Activated CD4-positive, alpha-beta T cell treated with anti-CD3 and anti-CD28 coated beads, Interleukin-2, amount 10 ng/mL, durations not matched to agents 24 days and 14 days (primary cell): ENCODE data around the gene SYNJ1. TPM values are rescaled to one million over a fixed set of nuclear protein-coding genes. Genes with fewer than 3 reads are reported as not detected.
"Not testable (repeated sequence)": the region's sequence is repeated elsewhere in the genome, so short reads cannot be mapped to it uniquely, and the experiment has no call there.

Experiments
- DNase-seq: peaks from one replicate; pipeline ENCODE4 v3.0.0; 2022
- H3K27ac Mint-ChIP-seq: one replicate; pipeline ENCODE4 v1.8.0; 2022; ENCODE audit warnings: mild to moderate bottlenecking, mixed read lengths
- H3K27me3 Mint-ChIP-seq: one replicate; pipeline ENCODE4 v1.8.0; 2022; ENCODE audit warnings: mixed read lengths
- H3K36me3 Mint-ChIP-seq: one replicate; pipeline ENCODE4 v1.8.0; 2022; ENCODE audit warnings: low read depth, mild to moderate bottlenecking, mixed read lengths
- H3K4me1 Mint-ChIP-seq: one replicate; pipeline ENCODE4 v1.8.0; 2021; ENCODE audit warnings: mixed read lengths
- H3K4me3 Mint-ChIP-seq: one replicate; pipeline ENCODE4 v1.8.0; 2022; ENCODE audit warnings: mild to moderate bottlenecking, moderate library complexity, mixed read lengths
- H3K9me3 Mint-ChIP-seq: one replicate; pipeline ENCODE4 v1.8.0; 2021; ENCODE audit warnings: mixed read lengths
- intact Hi-C: fragments of 100-400 bp; cut with micrococcal nuclease; formaldehyde crosslinking; loops from one replicate; pipeline ENCODE4 v1.15.1; 2023
- total RNA-seq: library from RNA; stranded (reverse); gene quantifications from 2 replicates; pipeline ENCODE4 v1.2.3, GENCODE V29; 2022

The SYNJ1 gene
- total RNA-seq, 1 donor from 2014 or later: 12.6 TPM

DNA sequence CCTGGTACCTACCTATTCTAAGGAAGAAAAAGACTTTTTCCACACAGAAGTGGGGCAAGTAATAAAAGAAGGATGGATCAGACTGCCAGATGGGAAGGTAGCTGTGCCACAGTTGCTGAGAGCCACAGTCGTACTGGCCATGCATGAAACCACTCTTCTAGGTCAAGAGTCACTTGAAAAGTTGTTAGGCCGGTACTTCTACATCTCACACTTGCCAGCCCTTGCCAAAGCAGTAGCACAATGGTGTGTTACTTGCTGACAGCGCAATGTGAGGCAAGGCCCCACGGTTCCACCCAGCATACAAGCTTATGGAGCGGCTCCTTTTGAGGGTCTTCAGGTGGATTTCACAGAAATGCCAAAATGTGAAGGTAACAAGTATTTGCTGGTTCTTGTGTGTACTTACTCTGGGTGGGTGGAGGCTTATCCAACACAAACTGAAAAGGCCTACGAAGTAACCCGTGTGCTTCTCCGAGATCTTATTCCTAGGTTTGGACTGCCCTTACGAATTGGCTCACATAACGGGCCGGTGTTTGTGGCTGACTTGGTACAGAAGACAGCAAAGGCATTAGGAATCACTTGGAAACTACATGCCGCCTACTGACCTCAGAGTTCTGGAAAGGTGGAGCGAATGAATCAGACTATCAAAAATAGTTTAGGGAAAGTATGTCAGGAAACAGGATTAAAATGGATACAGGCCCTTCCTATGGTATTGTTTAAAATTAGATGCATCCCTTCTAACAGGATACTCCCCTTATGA, 66.6 kb downstream of the SYNJ1 start:
- H3K36me3 Mint-ChIP-seq: peaks cover 74% of the 10 kb centered on the region
- not testable (repeated sequence) for DNase-seq, H3K27ac Mint-ChIP-seq

DNA sequence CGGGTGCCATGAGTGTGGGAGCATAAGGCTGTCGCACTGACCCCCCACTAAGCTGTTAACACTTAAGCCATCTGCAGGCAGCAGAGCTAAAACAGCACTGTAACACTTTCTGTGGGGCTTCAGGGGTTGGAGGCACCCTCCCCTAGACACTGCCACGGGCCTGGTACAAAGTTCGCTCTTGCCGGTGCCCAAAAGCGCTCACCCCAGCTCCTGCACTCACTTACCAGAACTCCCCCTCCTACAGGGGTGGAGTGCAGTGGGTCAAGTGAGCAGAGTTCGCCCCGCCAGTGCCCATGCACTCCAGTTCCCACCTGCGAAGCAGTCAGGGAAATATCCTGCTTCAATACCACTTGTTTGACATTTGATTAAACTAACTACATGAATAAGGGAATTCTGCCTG, 69.3 kb downstream of the SYNJ1 start:
- no peak for DNase-seq
- peaks cover 3% of the 10 kb centered on the region for H3K4me1 Mint-ChIP-seq
- H3K36me3 Mint-ChIP-seq: peaks cover 53% of the 10 kb centered on the region
- no peaks in the 10 kb centered on the region for H3K9me3 Mint-ChIP-seq
- no peak overlapping the region for H3K27ac Mint-ChIP-seq
- H3K27me3 Mint-ChIP-seq: no peaks in the 10 kb centered on the region
- H3K4me3 Mint-ChIP-seq: no peak overlapping the region
- intact Hi-C loops: no loop called here

More for the DNA sequence above, 66.6 kb downstream of the SYNJ1 start:
- H3K27me3 Mint-ChIP-seq, H3K4me1 Mint-ChIP-seq, intact Hi-C loops, H3K4me3 Mint-ChIP-seq: not testable (repeated sequence)
- peaks cover 14% of the 10 kb centered on the region for H3K9me3 Mint-ChIP-seq

DNA sequence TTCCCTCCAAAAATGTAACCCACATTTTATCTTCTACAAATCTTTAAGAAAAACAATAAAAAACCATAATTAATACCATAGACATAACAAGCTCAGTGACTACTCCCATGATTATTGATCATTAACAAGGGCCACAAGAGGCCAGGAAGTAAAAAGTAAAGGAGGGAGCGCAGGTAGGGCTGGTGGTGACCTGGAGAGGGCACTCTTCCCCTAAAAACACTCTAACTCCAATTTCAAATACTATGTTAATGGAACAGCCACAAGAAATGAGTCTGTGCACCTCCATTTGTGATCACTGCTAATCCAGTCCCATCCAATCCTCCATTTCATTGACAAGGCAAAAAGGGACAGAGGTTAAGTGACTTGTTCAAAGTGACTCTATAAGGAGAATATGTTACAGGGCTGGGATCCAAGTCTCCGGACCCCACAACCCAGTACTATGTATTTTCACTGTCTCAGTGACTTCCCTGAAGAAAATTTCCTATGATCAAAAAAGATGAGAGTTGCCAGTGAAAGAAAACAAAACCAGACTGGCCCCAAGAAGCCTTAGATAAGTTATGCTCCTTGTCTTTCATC, 74.4 kb downstream of the SYNJ1 start:
- H3K36me3 Mint-ChIP-seq: peaks cover 24% of the 10 kb centered on the region
- H3K27ac Mint-ChIP-seq: no peak overlapping the region
- H3K27me3 Mint-ChIP-seq: no peaks in the 10 kb centered on the region
- peaks cover 9% of the 10 kb centered on the region for H3K4me1 Mint-ChIP-seq
- DNase-seq: peak; percentile 79
- intact Hi-C loops: loop anchor here (1.0 kb wide), 1 partner anchor 173 kb away; no protein-coding TSS in a partner anchor
- H3K9me3 Mint-ChIP-seq: no peaks in the 10 kb centered on the region
- H3K4me3 Mint-ChIP-seq: no peak overlapping the region

DNA sequence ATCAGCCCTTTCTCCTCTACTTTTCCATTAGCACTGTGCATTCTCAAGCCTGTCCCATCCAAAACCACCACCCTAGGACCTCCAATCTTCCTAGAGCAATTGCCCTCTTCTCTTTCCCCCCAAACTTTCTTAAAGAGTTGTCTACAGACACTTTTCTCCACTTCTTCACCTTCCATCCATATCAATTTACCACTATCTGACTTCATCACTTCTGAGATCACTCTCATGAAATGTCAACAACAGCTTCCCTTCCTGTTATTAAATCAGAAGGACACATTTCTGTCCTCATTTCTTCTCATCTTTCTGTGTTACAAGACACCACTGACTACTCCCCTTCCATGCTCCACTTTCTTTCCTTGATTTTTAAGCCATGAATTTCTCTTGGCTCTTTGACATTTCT, 79.6 kb downstream of the SYNJ1 start:
- peaks cover 12% of the 10 kb centered on the region for H3K36me3 Mint-ChIP-seq
- H3K4me1 Mint-ChIP-seq: peaks cover 3% of the 10 kb centered on the region
- intact Hi-C loops: no loop called here
- DNase-seq: no peak
- no peak overlapping the region for H3K4me3 Mint-ChIP-seq
- no peak overlapping the region for H3K27ac Mint-ChIP-seq
- no peaks in the 10 kb centered on the region for H3K27me3 Mint-ChIP-seq
- no peaks in the 10 kb centered on the region for H3K9me3 Mint-ChIP-seq

DNA sequence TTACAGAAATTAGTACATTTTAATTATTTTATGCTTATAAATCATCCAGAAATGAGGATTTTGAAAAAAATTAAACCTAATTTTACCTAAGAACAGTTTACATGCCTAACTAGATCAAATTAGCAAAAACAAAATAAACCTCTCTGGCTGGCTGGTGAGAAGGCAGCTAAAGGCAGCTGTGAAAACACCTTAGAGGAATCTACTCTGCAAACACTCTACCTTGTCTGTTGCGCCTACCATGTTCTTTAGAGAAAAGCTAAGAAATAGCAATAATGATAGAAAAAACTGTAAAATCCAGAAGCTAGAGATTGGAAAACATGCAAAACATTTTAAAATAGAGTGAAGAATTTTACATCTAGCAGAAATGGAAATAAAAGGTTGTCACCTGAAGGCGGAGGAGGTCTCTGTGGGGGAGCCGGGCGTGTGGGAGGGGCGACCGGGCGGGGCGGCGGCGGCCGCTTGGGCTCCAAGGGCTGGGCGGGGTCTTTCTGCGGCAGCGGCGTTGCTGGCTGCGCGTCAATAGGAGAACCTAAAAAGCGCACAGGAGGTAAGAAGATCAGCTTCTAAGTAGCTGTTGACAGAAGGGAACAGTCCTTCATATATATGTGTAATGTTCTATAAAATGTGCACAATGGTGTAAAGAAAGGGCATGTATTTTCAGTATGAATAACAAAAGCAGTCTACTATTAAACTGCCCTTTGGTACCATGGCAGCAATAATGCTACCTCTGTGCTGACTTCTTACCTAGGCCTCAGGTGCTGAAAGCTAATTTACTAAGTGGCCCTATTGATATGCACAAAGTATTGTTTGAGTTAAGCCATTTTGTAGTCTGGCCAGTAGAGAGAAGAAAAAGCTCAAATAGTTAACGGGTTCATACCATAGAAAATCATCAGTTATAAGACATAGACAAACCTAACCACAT, 82.3 kb downstream of the SYNJ1 start:
- no peak for DNase-seq
- Mint-ChIP-seq H3K9me3 (no peaks in the 10 kb centered on the region), H3K27me3 (no peaks in the 10 kb centered on the region), H3K36me3 (peaks cover 17% of the 10 kb centered on the region), H3K4me3 (no peak overlapping the region), H3K27ac (no peak overlapping the region), H3K4me1 (peaks cover 2% of the 10 kb centered on the region)
- intact Hi-C loops: no loop called here

DNA sequence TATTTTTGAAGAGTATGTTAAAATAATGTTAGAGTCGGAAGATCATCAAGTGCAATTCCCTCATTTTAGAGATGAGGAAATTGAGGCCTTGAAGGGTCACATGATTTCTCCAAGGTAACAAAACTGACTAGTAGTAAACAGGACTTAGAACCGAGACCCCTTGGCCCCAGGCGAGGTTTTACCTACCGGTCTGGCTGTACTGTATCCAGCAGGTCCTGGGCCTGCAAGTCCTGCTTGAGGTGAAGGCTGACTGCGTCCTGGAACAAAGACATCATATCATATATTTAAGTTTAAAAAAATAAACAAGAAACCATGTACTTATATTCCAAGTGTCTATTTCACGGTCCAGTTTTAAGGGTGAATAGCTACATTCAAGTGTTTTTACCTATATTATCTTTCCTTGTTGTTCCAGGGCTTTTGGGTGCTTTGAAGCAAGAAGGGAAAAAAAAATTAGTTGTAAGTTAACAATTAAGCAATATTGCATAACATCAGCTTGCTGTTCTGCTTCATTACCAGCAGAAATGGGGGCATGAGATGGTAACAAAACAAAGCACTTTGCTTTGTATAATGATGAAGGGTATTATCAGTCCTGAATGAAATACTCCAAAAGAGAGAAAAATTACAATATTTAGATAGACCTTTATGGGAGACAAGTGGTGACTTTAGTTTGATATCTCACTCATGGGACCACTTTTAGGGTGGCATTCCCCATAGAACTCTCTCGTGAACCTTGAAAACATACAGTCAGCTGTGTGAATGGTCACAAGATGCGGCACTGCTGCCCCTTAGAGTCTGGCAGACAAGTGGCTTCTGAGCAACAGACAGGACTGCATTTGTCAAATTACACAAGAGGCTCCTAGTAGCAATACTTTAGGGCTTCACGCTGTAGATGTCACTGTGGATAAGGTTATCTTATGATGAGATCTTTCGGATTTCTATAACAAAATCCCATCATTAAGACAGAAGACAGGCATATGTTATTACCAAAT, 85.8 kb downstream of the SYNJ1 start:
- Mint-ChIP-seq H3K27ac (no peak overlapping the region), H3K4me1 (peaks cover 2% of the 10 kb centered on the region), H3K4me3 (no peak overlapping the region), H3K27me3 (no peaks in the 10 kb centered on the region), H3K9me3 (no peaks in the 10 kb centered on the region), H3K36me3 (peaks cover 24% of the 10 kb centered on the region)
- no peak for DNase-seq
- intact Hi-C loops: no loop called here

DNA sequence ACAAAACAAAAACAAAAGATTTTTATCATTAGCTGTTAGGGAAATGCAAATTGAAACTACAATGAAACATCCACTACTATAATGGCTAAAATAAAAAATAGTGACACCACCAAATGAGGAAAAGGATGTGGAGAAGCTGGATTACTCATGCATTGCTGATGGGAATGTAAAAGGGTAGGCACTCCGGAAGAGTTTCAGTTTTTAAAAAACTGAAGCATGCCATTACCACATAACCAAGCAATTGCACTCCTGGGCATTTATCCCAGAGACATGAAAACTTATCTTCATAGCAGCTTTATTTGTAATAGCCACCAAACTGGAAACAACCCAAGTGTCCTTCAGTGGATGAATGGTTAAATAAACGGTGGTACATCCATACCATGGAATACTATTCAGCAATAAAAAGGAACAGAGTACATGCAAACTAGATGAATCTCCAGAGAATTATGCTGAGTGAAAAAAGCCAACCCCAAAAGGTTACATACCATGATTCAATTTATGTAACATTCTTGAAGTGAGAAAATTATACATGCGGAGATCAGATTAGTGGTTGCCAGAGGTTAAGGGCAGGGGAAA, 101.1 kb downstream of the SYNJ1 start:
- no peaks in the 10 kb centered on the region for H3K9me3 Mint-ChIP-seq
- peaks cover 3% of the 10 kb centered on the region for H3K4me1 Mint-ChIP-seq
- no peak overlapping the region for H3K27ac Mint-ChIP-seq
- intact Hi-C loops: no loop called here
- peaks cover 7% of the 10 kb centered on the region for H3K27me3 Mint-ChIP-seq
- H3K4me3 Mint-ChIP-seq: no peak overlapping the region
- H3K36me3 Mint-ChIP-seq: peaks cover 8% of the 10 kb centered on the region
- DNase-seq: peak; percentile 3

DNA sequence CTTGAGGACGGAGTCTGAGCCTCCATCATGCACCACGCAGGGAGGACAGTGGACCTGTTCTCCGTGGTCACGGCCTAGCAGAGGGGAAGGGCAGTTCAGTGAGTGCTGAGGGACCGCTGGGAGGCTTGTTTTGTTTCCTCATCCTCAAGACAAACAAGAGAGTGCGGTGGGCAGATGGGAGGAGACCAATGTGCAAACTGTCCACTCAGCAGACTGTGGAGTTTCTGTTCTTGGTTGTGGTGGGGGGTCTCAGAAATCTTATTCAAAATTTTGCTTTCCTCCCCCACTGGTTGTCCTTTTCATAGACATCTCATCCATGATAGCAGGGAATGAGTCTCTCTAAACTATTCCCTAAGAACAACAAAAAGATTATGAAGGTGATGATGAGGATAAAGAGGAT, 109.6 kb downstream of the SYNJ1 start:
- H3K9me3 Mint-ChIP-seq, H3K4me1 Mint-ChIP-seq, intact Hi-C loops, H3K36me3 Mint-ChIP-seq, H3K4me3 Mint-ChIP-seq, H3K27ac Mint-ChIP-seq, DNase-seq: not testable (repeated sequence)
- peaks cover 27% of the 10 kb centered on the region for H3K27me3 Mint-ChIP-seq

DNA sequence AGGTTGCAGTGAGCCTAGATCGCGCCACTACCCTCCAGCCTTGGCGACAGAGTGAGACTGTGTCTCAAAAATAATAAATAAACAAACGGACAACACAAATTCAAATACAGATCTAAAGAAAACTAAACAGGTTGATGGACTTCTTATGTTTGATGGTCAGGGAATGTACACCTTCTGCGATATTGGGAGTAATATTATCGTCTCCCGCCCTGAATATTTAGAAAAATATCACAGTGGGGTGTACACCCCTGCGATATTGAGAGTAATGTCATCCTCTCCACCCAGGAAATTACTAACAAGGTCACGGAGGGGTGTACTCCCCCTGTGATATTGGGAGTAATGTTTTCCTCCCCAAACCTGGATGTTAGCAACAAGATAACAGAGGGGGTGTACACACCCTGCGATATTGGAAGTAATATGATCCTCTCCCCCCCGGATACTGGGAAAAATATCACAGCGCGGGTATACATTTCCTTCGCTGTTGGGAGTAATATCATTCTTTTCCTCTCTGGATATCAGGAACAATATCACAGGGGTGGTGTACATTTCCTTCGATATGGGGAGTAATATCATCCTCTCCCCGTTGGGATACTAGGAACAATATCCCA, 114.3 kb downstream of the SYNJ1 start:
- intact Hi-C loops: loop anchor here (2.0 kb wide), 3 partner anchors 121 to 865 kb away; partner anchors contain the start of genes MIS18A and TMEM50B
- H3K27me3 Mint-ChIP-seq: peaks cover 10% of the 10 kb centered on the region
- no peak for DNase-seq
- no peaks in the 10 kb centered on the region for H3K9me3 Mint-ChIP-seq
- H3K36me3 Mint-ChIP-seq: peaks cover 10% of the 10 kb centered on the region
- peak overlapping the region; percentile 96 for H3K27ac Mint-ChIP-seq
- peaks cover 7% of the 10 kb centered on the region for H3K4me1 Mint-ChIP-seq
- peak overlapping the region; percentile 99 for H3K4me3 Mint-ChIP-seq

DNA sequence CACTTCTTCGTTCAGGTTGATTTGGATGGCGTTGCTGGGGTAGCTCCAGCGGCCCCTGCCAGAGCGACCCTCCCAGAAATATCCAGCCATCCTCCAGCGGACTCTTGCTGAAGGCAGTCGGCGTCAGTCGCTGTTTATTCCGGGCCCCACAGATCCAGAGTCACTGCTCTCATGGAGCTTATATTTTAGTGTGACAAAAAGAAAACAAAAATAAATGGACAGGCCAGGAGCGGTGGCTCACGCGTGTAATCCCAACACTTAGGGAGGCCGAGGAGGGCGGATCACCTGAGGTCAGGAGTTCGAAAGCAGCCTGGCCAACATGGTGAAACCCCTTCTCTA, 114.8 kb downstream of the SYNJ1 start:
- Mint-ChIP-seq H3K27ac (peak overlapping the region; percentile 96), H3K27me3 (peaks cover 6% of the 10 kb centered on the region), H3K4me3 (peak overlapping the region; percentile 99), H3K9me3 (no peaks in the 10 kb centered on the region), H3K4me1 (peaks cover 7% of the 10 kb centered on the region), H3K36me3 (peaks cover 11% of the 10 kb centered on the region)
- DNase-seq: no peak
- intact Hi-C loops: loop anchor here (1.0 to 2.0 kb wide), 7 partner anchors 12 to 866 kb away; partner anchors contain the start of genes MIS18A, PAXBP1, SYNJ1 and TMEM50B

DNA sequence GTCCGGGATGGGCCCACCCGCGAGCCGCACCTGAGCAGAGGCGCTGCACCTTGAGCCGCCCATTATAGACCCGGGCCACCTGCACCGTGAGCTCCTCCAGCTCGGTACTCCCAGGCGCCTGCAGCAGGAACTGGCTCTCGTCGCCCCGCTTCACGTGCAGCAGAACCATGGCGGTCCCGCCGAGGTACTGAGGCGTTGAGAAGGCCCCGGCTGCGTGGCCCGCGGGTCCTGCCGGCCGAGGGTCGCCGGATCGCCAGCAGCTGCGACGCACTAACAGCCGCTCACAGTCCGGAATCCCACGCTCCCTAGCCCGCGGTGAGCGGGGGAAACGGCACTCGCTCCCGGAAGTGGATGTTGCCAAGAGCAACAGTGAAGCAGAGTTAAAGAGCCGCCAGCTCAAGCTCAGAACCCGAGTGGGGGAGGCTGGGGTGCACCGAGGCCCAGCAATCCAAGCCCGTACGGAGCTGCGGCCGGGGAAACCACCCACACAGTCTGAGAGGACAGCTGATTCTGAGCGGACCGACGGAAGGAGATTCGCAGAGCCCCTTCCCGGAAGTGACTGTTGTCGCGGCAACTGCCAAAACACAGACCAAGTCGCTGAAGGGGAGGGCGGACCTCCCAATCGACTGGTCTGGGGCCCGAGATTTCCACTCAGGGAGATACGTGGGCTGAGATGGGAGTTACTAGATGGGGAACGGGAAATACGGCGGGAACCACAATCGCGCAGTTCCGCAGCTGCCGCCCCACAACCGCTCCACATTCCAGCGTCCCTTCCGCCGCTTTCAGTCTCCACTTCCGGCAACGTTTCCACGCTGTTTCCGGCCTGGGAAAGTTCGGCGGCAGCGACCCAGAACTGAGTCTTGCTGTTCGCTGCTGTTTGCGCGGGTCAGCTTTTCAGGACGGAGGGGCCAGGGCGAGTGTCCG, 115.5 kb downstream of the SYNJ1 start, which contains the start of gene CFAP298:
TSS of gene CFAP298 (minus strand) at position 303 of the 924 bp plus-strand sequence. CDS start at position 169, 134 bp downstream.
- Mint-ChIP-seq H3K27ac (peak within 1 kb of the TSS; percentile 96), H3K4me3 (peak within 1 kb of the TSS; percentile 99), H3K27me3 (peaks cover 5% of the 10 kb centered on the region), H3K4me1 (peaks cover 7% of the 10 kb centered on the region), H3K36me3 (peaks cover 16% of the 10 kb centered on the region), H3K9me3 (no peaks in the 10 kb centered on the region)
- intact Hi-C loops: loop anchor here (1.0 to 2.0 kb wide), 7 partner anchors 11 to 866 kb away; partner anchors contain the start of genes MIS18A, PAXBP1, SYNJ1 and TMEM50B
- DNase-seq: peak; percentile 96
